HG03439 (cell line): ENCODE results near the gene ERG.

ENCODE experiments used
- ATAC-seq: cut with Tn5 transposase; IDR thresholded peaks from one replicate; pipeline ENCODE4 v1.9.1; 2021; ENCODE audit warnings: mild to moderate bottlenecking, moderate library complexity; ENCODE audit not compliant: unreplicated experiment

Gene ERG

GRCh38 chr21:38361324-38361723, 137.0 kb downstream of the ERG start:
- ATAC-seq: no peak

DNA sequence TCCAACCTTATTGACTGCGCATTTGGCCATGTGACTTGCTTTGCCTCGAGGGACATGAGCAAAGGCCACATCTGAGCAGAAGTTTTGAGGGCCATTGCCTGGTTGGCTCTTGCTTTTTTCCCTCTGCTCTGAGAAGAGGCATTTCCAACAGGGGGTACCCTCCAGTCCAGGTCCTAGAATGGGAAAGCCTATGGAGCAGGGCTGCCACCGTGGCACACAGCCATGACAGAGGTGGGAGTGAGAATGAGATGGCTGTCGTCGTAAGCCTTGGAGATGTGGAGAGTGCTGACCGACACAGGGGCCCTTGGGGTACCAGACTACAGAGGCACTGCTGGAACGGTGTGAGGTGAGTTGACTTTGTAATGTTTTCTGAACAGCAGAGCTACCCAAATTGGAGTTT, 138.4 kb downstream of the ERG start:
- no peak for ATAC-seq

DNA sequence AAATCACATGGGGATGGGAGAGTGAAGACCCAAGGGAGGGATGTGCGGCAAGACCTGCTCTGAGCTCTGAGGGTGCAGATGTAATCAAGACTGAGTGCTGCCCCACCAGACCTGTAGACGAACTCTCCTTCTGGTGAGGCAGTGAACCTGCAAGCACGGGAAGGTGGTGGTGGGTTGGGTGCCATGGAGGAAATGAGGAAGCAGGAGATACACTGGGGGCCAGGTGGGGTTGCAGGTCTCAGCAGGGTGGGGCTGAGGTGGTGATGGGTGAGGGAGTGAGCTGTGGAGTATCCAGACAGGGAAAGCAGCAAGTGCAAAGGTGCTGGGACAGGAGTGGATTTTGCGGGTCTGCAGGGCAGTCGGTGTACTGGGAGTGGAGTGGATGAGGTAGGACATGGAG, 139.2 kb downstream of the ERG start:
- ATAC-seq: no peak

DNA sequence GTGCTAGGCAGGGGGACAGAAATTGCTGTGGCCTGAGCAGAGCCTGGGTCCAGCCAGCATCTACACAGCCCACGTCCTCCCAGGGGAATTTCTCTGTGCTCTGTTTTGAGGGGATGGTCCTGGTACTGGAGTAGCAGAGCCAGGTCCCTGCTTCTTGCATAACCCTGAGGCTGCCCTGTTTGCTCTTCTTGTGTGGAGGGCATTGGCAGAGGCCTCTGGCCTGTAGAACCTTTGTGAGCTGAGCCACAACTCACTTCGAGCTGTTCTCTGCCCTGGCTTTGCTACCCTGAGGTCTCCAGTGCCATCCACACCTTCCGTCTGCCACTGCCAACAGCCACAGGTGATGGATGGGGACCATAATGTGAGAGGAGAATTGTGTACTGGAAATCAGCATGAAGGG, 139.6 kb downstream of the ERG start:
- no peak for ATAC-seq

GRCh38 chr21:38358098-38358497, 140.2 kb downstream of the ERG start:
- ATAC-seq: no peak

- ATAC-seq: no peak
Observed at GRCh38 chr21:38356883-38357625, 141.2 kb downstream of the ERG start.

DNA sequence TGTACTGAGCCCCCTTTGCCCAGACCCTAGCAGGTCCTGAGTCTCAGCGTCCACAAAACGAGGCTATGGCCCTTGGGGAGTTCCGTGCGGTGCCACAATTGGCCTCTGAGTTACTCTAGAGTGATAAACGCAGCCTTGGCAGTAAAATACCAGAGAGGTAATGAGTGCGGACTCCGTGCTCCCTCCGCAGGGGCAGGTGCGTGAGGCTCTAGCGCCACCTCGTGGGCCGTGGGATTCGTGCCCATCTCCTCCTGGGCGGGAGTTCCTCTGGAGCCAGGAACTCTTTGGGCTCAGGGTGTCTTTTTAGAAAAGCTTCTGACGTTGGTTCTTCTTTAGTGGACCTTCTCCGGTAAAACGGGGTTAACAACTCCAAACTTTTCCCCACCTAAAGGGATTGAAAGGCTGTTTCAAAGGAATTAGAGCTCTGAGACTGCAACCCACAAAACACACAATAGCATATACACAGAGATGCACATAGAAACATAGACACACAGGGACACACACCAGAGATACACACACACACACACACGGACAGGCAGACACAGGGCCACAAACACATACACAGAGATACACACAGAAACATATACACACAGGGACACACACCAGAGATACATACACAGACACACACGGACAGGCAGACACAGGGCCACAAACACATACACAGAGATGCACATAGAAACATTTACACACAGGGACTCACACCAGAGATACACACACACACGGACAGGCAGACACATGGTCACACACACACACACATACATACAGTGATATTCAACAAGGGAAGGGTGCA, 142.1 kb downstream of the ERG start:
- no peak for ATAC-seq

DNA sequence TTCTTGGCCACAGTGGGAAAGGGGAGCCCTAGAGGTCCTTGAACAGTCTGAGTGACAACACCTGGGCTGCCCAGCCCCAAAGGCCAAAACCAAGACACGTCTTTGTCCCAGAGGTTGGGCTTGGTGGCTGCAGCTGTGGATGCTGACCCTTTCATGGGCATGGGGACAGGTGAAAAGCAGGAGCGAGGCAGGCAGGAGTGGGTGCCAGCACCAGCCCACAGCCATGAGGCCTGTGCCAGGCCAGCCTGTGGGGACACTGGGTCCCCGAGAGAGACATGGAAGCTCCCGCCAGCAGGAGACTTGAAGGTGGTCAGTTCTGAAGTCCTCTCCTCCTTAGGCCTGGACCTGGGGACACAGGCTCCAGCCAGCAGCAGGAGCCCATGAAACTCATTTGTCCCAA, 142.9 kb downstream of the ERG start:
- no peak for ATAC-seq

DNA sequence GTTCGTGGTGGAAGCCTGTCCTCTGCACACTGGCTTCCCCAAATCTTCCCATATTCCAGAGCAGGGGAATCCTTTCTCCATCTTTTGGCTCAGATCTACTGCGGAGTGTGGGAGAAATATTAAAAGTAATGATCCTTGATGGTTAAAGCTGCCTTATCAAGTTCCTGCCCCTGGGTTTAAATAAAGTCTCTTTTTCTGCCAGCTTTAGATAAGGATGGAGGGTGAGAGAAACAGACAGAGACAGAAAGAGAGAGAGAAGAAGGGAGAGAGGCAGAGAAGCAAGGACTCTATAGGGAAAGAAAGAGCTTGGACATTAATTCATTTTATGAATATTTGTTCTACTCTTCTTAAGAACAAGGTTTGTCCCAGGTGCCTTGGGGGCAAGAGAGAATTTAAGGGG, 143.5 kb downstream of the ERG start:
- no peak for ATAC-seq

GRCh38 chr21:38354231-38354630, 144.0 kb downstream of the ERG start:
- ATAC-seq: no peak

GRCh38 chr21:38352536-38353219, 145.6 kb downstream of the ERG start:
- ATAC-seq: no peak

DNA sequence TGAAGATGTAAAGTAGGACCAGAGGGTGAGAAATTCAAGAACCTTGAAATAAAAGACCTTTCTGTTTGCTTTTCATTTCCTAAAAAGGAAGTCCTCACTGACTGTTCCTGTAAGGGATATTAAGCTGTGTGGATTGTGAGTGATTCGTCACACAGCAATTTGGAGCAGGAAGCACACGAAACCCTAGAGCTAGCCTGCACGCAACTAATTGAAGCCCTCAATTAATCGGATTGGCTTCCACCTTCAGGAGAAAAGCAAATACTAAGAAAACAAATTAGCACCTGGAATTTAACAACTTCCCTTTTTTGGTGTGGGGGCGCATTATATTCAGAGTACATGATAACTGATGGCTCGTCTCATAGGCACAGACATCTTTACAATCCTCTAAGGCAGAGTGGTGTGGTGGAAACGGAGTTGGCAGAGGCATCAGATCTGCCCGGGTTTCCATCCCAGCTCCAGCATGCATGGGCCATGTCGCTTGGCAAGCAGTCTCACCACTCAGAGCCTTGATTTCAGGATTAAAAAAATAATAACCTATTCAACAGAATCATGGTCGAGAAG, 146.2 kb downstream of the ERG start:
- no peak for ATAC-seq

DNA sequence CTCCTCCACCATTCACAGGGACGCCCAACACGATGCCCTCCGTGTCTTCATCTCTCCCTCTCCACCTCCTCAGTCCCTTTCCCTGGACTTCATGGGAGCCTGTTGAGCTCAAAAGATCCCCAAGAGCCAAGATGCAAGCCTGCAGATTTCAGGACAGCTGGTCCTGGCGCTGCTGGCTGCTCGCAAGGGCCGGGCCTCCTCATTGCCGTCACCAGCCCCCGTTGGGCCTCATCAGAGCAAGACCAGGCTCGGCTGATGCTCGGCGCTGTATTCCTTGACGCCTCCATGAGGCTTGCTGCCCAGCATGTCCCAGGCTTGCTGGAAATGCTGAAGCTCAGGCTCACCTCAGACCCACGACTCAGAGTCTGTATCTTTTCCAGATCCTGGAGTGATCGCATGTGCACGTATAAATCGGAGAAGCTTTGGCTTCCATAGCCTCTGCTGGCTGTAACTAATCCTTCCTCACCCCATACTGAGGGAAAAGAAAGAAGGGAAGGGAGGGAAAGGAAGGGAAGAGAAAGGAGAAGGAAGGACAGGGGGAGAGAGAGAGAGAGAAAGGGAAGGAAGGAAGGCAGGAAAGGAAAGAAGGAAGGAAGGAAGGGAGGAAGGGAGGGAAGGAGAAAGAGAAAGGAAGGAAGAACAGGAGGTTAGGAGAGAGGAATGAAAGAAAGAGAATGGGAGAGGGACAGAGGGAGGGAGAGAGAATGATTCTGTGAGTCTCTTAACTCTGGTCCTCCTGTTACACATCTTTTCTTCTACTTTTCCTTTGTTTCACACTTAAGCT, 146.9 kb downstream of the ERG start:
- no peak for ATAC-seq

DNA sequence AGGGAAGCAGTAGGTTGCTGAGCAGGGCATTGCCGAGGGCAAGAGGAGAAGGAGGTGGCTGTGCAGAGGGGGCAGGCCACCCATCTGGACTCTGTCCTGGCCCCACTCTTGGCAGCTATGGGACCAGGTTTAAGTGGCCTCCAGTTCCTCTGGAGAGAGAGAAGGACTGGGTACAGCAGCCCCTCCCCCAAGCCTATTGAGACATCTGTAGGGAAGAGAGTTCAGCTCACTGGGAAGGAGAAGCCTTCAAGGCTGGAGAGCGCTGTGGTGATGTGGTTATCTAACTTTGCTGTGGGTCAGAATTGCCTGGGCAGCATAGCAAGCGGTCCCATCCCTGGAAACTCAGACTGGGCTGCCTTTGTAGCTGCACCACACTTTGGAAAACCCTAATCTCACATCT, 147.6 kb downstream of the ERG start:
- ATAC-seq: no peak

DNA sequence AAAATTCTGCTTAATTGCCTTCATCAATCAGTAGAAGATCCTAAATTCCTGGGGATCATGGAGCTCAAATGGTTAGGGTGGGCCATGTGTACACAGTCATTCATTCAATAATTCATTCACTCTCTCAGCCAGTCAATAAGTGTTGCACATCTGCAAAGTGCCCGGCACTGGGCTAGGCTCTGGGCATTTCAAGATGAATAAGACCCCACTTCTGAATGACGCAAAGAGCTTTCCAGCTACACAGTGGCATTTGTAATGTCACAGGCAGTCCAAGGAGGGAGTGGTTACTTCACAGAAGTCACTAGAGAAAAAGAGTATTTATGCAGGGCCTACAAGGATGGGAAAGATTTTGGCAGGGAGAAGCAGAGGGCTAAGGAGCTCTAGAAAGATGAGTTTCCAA, 148.3 kb downstream of the ERG start:
- ATAC-seq: no peak

DNA sequence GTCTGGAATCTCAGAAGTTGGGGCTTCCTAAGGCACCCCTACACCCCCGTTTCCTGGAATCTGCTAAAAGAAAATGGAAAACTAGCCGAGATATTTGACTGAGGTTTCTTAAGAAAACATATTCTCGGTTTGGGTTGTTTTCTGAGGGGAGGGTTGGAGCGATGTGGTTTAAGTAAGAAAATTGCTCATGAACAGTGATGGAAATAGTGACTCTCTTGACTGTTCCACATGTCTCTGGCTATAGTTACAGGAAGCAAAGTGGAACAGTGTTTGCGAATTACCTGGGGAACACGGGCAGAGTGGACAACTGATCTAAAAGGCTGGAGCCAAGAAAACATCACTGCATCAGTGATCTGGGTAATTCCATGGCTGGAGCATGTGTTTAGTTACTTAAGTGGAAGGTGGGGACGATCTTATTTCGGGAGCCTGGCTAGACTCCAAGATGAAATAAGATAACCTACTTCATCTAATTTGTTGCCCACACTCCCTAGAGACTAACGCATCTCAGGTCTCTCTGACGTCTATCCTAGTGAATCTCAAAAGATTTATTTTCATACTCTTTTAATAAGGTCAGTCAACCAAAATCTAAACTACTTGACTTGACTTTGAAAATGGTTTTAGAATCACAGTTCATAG, 149.0 kb downstream of the ERG start:
- no peak for ATAC-seq

GRCh38 chr21:38346286-38346685, 152.0 kb downstream of the ERG start:
- ATAC-seq: no peak

DNA sequence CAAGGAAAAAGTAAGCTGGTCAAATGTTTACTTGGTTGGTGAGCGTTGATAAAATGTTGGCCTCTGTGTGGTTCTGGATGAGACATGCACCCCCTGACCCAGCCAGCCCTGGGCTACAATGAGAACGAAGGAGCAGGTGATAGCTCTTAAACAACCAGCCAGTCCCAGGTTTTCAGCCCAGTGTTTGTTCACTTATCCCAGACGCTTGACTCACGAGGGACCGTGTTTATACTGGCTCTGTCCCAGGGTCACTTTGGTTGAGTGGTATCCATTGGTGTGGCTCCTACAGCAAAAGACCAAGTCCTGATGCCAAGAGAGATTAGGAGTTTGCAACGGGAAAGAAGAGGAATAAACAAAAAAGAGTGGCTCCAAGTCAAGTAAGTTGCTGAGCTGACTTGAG, 154.6 kb downstream of the ERG start:
- no peak for ATAC-seq

- no peak for ATAC-seq
Observed at GRCh38 chr21:38342739-38343138, 155.5 kb downstream of the ERG start.

DNA sequence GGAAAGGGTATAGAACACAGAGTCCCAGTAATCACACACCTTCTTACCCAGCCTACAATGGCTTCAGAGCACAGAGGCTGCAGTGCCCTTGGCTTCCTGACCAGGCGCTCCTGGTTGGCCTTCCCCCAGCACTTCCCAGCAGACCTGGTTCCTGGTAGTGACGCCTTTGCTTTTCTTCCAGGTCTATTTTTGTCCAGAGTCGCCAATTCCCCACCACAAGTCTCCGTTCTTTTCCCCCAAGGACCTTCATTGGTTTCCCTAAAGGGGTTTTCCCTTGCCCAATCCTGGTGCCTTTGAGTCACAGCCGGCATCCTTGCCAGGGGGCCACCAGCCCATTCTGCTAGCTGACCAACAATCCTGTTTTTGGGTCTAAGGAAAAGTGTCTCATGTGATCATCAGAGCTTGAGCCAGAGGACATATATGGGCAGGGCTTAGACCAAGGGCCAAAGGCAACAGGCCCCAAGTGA, 156.7 kb downstream of the ERG start:
- no peak for ATAC-seq
